Fibroblast of skin of left biceps (primary cell): Measurements from ENCODE around the gene WDR70.
"Not testable (repeated sequence)": the region's sequence is repeated elsewhere in the genome, so short reads cannot be mapped to it uniquely, and the experiment has no call there.

Experiments
- DNase-seq, 2 experiments: peaks; one replicate each; pipeline ENCODE4 v3.0.0-alpha.2; 2013; ENCODE audit warnings: low read depth in 2 of 2

WDR70 gene

DNA sequence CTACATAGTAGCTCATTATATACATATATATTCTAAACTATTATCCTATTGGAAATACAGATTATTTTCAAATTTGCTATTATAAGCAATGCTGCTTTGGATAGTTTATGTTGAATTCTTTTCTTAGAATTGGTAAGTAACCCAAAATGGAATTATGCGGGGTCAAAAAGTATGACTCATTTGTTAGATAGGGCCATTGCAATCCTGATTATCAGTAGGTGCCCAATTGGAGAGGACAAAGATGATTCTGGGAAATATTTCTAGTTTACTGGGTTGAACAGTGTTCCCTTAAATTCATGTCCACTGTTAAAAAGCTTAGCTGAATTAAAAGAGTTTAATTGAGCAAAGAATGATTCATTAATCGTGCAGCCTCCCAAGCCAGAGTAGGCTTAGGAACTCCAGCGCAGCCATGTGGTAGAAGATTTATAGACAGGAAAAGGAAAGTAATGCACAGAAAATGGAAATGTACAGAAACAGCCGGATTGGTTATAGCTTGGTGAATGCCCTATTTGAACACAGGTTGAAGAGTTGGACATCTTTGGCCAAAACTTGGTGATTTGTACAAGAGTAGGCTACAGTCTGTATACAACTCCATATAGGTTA, 379.0 kb downstream of the WDR70 start:
- no peak for DNase-seq

DNA sequence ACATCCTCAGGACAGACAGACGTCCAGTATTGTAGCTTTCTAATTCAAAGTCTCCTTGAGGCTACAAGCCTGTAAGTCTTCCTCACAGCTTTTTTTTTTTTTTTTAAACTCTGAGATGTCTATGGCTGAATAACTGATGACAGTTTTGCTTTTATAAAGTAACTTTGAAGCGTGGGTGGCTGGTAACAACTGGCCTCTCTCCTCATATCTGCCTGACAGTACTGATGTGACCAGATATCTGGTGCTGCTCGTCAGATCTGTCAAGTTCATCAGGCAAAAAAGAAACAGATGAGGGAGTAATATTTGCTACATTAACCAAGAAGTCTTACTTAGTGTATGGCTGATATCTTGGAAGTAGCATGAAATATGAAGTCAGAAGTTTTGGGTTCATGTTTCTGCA, 388.1 kb downstream of the WDR70 start:
- no peak for DNase-seq

DNA sequence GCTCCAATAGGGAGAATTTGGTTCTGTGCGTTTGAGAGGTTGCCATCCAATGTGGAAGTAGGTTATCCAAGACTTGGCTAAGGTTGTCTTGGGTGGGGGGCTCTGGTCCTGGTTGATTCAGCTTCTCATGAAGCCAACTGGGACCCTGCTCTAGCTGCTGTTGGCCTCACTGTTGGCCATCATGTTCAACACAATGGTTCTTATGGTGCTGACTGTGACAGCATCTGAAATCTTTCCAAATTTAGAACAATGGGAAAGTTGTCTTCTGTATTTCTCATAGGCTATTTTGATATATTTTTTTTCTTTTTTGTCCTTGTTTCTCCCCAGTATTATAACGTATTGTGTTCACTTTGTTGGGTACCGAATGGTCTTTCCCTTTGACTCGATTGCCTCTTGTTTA, 388.8 kb downstream of the WDR70 start:
- DNase-seq: no peak

DNA sequence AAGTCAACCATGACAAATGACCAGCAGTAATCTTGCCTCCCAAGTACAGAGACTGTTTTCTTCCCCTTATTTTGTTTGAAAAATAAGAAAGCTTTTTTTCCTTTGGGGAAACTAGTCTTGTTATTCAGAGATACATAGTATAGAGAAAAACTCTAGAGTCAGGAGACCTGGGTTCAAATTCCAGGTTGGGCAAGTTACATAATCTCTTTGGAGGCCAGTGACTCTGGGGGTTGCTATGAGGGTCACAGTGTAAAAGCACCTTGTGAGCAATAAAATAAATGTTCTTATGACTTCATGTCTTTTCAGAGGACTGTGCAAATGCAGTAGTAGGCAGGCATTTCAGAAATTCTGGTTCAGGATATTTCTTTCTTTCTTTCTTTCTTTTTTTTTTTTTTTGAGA, 389.3 kb downstream of the WDR70 start:
- DNase-seq: no peak

DNA sequence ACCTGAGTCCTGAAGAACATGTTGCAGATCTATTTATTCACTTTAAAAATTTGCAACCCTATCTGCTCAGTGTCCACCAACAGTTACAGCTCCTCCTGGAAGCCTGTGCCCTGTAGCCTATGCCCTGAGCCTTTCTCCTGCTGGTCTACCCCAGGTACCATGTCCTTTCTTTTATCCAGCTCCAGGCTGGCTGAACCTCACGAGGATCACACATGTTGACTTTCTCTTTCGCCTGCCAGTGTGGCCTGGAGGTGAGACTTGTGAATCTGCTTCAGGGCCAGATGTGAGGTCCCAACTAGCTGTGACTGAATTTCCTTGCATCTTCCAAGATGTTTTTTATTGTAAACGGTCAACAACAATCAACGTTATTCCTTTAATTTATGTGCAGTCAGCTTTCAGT, 390.0 kb downstream of the WDR70 start:
- DNase-seq: no peak

DNA sequence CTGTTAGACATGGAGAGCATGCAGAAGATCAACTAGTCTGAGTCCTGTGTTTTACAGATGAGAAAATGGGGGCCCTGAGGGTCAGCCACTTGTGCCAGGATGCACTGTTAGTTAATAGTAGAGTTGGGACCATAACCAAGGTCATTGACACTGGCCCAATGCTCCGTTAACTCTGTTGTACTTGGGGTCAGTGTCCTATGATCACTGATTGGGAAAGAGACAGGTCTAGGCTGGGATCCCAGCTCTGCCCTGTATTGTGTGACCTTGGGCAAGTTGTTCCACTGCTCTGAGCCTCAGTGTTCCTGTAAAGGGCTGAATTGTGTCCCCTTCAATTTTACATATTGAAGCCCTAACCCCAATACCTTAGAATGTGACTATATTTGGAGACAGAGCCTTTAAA, 390.7 kb downstream of the WDR70 start:
- no peak for DNase-seq

DNA sequence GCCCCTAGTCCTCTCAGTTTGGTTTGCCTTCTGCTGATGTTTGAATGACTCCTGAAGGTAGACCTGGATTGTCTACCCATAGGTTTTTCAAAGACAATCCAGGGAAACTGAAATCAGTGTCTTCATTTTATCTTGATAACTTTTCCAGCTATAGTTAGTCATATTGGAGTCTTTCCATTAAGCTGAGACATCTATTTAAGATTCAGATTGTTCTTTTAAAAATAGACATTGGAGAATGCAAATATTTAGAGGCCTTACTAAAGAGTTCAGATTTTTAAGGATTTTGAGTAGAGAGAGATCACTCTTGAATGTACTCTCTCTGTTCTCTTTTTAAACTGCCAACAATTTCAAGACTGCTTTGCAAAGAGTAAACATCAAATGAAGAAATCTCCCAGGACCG, 391.7 kb downstream of the WDR70 start:
- no peak for DNase-seq

DNA sequence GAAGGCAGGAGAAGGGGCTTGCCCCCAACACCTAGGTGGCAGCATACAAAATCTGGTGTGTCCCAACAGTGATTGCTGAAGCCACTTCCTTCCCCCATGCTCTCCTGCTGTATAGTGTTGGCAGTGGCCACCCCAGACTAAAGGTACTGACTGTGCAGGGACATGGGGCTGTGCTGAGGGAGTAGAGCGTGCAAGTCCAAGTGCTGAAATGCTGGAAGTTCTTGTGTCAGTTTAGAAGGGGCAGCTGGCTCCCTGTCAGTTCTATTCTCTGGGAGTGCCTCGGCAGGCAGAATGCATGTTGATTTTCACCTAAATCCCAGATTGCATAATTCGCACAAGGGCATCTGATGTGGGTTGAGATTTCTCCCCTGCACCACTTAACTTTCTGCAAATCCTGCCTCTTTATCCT, 392.1 kb downstream of the WDR70 start:
- no peak for DNase-seq

DNA sequence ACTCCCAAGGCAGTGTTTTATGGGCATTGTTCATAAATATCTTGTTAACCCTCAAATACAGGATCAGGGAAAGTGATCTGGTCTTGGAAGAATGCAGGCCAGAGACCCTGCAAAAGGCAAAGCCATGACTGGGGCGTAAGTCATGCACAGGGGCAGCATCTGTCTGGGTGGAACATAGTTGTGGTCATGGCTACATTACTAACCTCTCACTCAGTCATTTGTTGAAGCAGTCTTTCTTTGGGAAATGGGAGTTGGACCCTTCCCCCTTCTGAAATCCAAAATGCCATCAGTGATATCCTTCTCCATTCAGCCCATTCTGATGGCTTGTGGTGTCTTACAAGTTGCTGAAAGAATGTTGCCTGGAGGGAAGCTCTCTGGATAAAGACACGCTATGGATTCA, 392.6 kb downstream of the WDR70 start:
- peak; percentile 97 to 98 for DNase-seq

DNA sequence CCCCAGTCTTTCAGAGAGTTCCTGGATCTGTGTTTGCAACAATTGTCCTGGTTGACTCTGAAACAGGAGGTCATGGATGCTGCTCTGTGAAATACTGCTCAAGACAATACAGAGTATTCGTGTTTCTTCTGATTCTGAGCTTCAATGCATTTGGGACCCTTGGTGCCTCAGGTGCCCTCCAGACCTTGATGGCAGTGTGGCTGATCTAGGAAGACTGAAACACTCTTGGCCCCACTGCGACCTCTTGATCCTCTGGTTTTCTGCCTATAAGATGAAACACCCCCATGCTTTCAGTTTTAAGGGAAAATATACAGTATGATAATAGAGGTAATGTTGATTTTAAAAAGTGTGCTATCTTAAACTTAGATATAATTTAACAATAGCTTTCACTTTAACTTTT, 393.1 kb downstream of the WDR70 start:
- DNase-seq: no peak

DNA sequence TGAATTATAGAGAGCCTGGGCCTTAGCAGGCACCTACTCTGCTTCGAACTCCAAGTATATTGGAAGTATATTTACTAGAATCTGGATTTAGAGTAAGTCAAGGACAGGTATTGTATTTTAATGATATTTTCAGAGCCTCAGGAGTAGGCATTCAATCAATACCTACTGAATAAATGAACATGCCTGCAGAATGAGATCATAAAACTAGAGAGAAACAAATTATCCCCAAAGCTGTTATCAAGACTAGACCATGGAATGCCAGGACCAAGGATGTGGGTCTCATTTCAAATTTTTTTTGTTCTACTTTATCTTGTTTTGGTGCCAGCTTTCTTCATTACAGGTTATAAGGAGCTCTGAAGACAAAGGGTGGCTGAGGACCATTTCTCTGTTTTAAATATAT, 394.7 kb downstream of the WDR70 start:
- no peak for DNase-seq

DNA sequence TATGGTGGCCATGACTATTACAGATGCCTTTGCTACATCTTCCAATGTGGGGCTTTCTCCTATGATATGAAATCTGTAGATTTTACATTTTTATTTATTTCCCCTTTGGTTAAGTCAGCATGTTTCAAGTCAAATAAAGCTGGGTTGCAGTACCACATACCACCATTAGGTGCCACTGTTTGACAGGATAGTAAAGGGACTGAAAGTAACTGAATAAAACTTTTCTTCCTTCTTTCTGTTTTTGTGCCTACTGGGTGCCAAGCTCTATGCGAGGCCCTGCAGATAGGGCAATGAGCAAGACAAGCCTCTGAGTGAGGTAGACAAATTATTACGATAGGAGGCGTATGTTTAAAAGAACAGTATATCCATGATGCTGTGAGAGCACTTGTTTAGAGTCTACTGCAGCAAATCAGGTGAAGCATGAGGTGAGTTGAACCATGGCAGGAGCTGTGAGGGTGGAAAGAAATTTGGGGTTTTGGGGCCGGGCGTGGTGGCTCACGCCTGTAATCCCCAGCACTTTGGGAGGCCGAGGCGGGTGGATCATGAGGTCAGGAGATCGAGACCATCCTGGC, 395.9 kb downstream of the WDR70 start:
- DNase-seq: no peak

DNA sequence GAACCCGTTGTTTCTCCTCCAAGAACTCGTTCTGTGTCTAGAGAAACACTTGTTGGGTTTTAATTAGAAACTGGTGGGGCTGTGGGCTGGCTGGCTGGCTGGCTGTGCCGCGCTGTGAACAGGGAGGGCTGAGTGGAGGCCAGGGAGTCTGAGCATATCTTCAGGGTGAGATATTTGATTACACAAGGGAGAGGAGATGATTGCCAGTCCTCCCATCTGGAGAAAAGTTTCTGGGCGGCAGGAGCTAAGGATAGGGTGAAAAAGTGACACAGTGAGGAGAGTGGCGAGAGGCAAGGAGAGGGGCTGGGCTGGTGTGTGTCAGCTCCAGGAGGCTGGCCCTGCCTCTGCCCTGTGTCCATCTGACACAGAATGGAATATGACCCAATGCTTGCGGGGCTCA, 397.7 kb downstream of the WDR70 start:
- peak; percentile 78 to 79 for DNase-seq

DNA sequence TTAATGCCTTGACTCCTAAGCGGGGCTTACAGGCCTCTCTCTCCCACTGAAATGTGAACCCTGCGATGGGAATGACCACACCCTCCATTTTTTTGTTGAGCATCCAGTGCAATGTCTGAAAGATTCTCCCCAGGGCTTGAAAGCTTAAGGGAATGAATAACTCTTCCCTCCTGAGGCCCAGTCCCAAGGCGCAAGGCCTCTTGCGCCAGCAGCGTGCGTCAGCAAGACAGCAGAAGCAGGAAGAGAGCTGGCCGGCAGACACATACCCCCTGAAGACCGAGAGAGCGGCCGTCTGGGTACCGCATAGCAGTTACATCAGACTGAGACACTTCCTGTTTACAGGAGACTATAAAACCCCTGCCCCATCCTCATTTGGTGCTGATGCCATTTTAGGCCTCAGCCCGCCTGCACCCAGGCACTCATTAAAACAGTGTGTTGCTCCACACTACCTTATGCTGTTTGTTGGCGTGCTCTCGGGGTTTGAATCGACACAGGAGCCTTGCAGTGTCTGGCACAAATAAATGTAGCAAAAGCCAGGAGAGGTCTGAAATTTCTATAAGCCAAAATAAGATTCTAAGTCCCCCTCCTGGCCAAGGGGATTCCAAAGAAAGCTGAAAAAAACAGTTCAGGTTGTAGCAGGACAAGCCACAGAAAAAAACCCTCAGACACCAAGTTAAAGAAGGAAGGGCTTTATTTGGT, 398.5 kb downstream of the WDR70 start:
- no peak for DNase-seq

DNA sequence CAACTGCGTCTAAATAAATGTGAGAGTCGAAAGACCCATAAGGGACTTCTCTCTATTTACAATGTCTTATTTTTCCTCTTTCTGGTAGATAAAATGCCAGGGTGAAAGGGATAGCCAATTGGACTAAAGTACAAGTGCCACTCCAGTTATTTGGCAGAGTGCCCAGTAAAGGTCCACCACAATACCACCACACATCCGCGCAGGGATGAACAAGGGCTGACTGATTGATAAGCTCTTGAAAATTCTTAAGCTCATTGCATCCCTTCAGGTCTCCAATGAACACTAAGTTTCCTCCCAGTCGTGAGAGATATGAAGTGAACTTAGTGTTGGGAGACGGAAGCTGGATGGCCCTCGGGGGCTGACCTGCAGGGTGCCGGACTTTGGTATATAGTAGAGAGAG, 402.3 kb downstream of the WDR70 start:
- not testable (repeated sequence) for DNase-seq

DNA sequence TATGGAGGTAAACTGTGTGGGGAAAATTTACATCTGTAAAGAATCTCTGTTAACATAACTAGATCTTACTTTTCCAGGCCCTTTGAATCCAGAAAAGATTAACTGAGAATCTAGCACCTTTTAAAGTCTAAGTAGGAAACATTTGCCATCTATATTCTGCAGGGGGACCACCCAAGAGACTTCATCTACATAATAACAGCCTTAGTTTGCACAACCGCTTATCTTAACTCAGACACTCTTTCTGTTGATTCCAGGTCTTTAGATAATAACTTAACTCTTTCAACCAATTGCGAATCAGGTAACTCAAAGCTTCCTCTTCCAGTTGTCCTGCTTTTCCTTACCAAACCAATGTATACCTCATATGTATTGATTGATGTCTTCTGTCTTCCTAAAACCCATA, 407.3 kb downstream of the WDR70 start:
- no peak for DNase-seq

DNA sequence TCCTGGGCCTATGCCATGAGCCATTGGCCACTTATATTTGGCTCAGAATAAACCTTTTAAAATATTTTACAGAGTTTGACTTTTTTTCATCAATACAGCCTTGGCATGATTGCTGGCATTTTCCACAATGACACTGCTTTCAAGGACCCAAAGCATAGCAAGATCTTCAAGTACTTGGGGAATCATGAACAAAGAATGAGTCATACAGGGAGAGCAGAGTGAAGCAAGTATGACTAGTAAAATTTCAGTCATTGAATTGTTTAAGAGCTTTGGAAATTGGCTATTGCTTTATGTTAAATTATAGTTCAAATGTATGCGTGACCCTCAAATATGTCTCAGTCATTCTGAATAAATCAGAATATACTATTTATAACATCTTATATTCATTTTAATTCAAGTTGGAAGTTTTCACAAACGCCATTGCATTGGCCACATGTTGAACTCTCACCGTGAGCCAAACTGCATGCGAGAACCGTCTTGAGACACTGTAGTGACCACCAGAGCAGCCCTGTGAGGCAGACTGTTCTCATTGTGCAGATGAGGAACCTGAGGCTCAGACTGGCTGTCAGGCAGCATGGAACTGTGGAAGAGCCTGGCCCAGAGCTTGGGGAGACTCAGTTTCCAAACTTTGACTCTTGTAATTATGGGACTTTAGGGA, 407.9 kb downstream of the WDR70 start:
- DNase-seq: peak in 1 of 2 experiments; percentile 42

DNA sequence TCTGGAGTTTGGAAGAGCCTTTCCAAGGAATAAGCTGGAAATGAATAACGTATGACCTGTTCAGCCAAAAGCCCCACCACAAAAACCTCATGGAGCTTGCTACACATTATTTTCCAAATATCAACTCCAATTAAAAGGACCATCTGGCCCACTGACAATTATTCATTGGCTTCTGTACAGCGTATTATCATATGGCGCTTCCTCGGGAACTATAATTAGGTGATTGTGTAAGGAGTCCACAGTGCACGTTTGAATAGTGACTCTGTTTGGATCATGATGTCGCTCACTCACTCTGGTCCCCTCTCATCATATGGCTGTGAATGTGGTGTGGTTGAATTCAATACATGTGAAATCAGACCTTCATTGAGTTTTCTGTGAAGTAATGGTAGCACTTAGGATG, 408.6 kb downstream of the WDR70 start:
- DNase-seq: peak; percentile 47 to 60

DNA sequence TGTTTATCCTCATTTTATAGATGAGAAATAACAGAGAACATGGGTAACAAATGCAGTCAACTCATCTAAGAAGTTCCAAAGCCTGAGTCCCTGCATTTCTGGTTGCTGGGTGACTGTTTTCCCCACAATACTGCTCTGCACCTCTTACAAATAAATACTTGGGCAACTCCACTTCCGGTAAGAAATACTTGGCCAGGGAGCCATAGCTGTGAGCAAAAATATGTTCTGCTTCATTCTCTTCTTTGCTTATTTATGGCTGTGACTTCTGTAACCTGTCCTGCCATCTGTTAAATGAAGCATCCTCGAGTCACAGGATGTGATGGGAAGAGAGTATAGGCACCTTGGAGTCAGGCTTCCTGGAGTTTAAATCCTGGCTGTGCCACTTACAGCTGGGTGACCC, 410.9 kb downstream of the WDR70 start:
- no peak for DNase-seq

DNA sequence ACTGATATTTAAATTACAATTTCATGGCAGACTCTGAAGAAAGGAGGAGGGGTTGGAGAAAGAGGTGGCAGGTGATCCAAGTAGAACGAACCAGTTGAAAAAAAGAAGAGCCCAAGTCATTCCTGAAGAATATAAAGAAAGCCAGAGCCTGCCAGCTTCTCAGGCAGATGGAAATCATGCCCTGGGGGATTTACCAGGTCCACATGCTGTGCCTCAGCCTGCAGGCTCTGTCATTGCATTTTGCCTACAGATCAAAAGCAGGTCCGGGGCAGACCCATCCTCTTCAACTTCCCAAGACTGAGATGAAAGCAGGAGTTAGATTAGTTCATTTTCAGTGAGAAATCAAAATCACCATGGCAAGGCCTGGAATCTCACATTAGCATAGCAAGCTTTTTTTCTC, 412.2 kb downstream of the WDR70 start:
- no peak for DNase-seq

DNA sequence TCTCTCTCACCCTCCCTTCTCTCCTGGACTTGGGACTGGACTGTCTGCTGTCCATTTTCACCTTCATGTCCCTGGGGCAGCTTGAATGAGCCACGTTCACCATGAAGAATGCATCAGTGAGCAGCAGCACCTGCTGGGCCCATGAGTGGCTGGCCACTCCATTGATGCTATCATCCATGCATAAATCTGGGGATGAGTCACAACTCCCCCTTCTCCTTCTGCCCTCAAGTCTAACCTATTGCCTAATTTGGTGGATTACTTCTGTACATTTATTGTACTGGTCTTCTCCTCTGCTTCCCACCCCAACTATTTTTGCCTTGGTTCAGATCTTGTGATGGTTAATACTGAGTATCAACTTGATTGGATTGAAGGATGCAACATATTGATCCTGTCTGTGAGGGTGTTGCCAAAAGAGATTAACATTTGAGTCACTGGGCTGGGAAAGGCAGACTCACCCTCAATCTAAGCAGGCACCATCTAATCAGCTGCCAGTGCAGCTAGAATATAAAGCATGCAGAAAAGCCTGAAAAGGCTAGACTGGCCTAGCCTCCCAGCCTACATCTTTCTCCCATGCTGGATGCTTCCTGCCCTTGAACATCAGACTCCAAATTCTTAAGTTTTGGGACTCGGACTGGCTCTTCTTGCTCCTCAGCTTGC, 414.0 kb downstream of the WDR70 start:
- no peak for DNase-seq

DNA sequence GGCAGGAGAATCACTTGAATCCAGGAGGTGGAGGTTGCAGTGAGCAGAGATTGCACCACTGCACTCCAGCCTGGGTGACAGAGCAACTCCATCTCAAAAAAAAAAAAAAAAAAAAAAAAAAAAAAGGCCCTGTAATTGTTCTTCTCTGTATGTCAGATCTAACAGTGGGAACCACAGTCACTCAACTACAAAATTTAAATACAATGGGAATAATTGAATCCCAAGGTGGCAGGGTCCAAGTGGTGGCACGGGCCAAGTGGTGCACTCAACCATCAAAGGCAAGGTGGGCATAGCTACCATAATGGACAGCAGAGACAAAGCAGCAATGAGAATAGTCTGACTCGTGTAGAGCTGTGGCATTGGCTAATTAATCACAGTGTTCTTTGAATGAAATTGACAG, 416.2 kb downstream of the WDR70 start:
- DNase-seq: not testable (repeated sequence)
